Lower leg skin (tissue), 4 donors: ENCODE measurements around the gene GABARAPL2. TPM values are rescaled to one million over a fixed set of nuclear protein-coding genes. Genes with fewer than 3 reads are reported as not detected.

ENCODE experiments used
- DNase-seq, 2 donors: peaks; one replicate each; pipeline ENCODE4 v3.0.0-alpha.2; 2019; ENCODE audit warnings: low spot score in 2 of 2
- H3K4me3 ChIP-seq: fragments of 200-600 bp; sonication (generic); 2 replicates; pipeline ENCODE4 v1.5.1; 2017; ENCODE audit warnings: mild to moderate bottlenecking, low read depth; ENCODE audit not compliant: poor library complexity, severe bottlenecking
- CTCF ChIP-seq, 3 donors: fragments of 450-650 bp; IDR thresholded peaks; one replicate each; pipeline ENCODE4 v1.5.1; 2016; ENCODE audit warnings: antibody characterized with exemption in 3 of 3, mild to moderate bottlenecking in 3 of 3, moderate library complexity in 2 of 3
- POLR2A ChIP-seq, 2 donors: fragments of 450-650 bp; IDR thresholded peaks; one replicate each; pipeline ENCODE4 v1.6.1; 2016 to 2017; ENCODE audit warnings: antibody characterized with exemption in 2 of 2, mild to moderate bottlenecking in 1 of 2, moderate library complexity in 1 of 2
- WGBS, 2 donors: methylation state at CpG; one replicate each; pipeline ENCODE4 v1.1.5; 2018; 5-methylcytosine and 5-hydroxymethylcytosine counted together
- intact Hi-C: fragments of 100-400 bp; cut with DNase I; formaldehyde crosslinking; loops from one replicate; pipeline ENCODE4 v1.15.0; 2023; ENCODE audit warnings: low total_unique reads
- total RNA-seq, 4 donors: library from RNA; depleted of rRNA; stranded (reverse); fragments of >200 nt; gene quantifications; one replicate each; pipeline ENCODE4 v1.1.0, GENCODE V29; 2016

The GABARAPL2 gene
- total RNA-seq, 4 donors from 2014 or later, result 119 to 176 (median 149) TPM

- H3K4me3 ChIP-seq, result no peak overlapping the region
- no peak for TF ChIP-seq POLR2A (IDR thresholded peaks at IDR 0.05)
- TF ChIP-seq CTCF (IDR thresholded peaks at IDR 0.05), result no peak
- intact Hi-C loops, result no loop called here
- peak in 1 of 2 donors; percentile 9 for DNase-seq
- 93 to 94% methylated on average over 7 of the region's 7 CpGs for WGBS, 2 donors
Observed at GRCh38 chr16:75578212-75578611, 12.0 kb downstream of the GABARAPL2 start.

- TF ChIP-seq CTCF (IDR thresholded peaks at IDR 0.05) (no peak), POLR2A (IDR thresholded peaks at IDR 0.05) (no peak)
- intact Hi-C loops, result no loop called here
- no peak overlapping the region for H3K4me3 ChIP-seq
- no peak for DNase-seq
- 86 to 89% methylated on average over 2 of the region's 2 CpGs for WGBS, 2 donors
Observed at GRCh38 chr16:75578725-75579124, 12.5 kb downstream of the GABARAPL2 start.

- intact Hi-C loops, result no loop called here
- no peak for TF ChIP-seq POLR2A (IDR thresholded peaks at IDR 0.05)
- TF ChIP-seq CTCF (IDR thresholded peaks at IDR 0.05), result no peak
- WGBS, 2 donors, result 82 to 85% methylated on average over 7 of the region's 7 CpGs
- no peak overlapping the region for H3K4me3 ChIP-seq
- DNase-seq, result no peak
Observed at GRCh38 chr16:75579281-75579834, 13.2 kb downstream of the GABARAPL2 start.

GRCh38 chr16:75584108-75584507 lies 17.9 kb downstream of the GABARAPL2 start:
- TF ChIP-seq POLR2A (IDR thresholded peaks at IDR 0.05), result no peak
- no peak for TF ChIP-seq CTCF (IDR thresholded peaks at IDR 0.05)
- WGBS, 2 donors, result 55 to 63% methylated on average over 3 of the region's 3 CpGs
- H3K4me3 ChIP-seq, result no peak overlapping the region
- DNase-seq, result peak in 1 of 2 donors; percentile 31
- intact Hi-C loops, result no loop called here

GRCh38 chr16:75588716-75589115 lies 22.5 kb downstream of the GABARAPL2 start:
- DNase-seq, result peak in 1 of 2 donors; percentile 67
- no peak for TF ChIP-seq POLR2A (IDR thresholded peaks at IDR 0.05)
- TF ChIP-seq CTCF (IDR thresholded peaks at IDR 0.05), result no peak
- WGBS, 2 donors, result 95% methylated on average over 4 of the region's 4 CpGs
- intact Hi-C loops, result no loop called here
- no peak overlapping the region for H3K4me3 ChIP-seq

- no peak overlapping the region for H3K4me3 ChIP-seq
- WGBS, 2 donors, result 52 to 61% methylated on average over 3 of the region's 3 CpGs
- no peak for TF ChIP-seq CTCF (IDR thresholded peaks at IDR 0.05)
- no peak for TF ChIP-seq POLR2A (IDR thresholded peaks at IDR 0.05)
- intact Hi-C loops, result no loop called here
- peak in 1 of 2 donors; percentile 70 for DNase-seq
Observed at GRCh38 chr16:75589306-75589705, 23.1 kb downstream of the GABARAPL2 start.
